HUES48 (cell line): Measurements from ENCODE around the gene CALML5.

ENCODE experiments used
- H3K27ac ChIP-seq: one replicate; pipeline ENCODE4 v1.7.0; 2013; ENCODE audit warnings: low read depth, low read length, inconsistent platforms
- H3K27me3 ChIP-seq: 2 replicates; pipeline ENCODE4 v1.6.1; 2013; ENCODE audit warnings: mild to moderate bottlenecking, low read length; ENCODE audit not compliant: control insufficient read depth, insufficient read depth
- H3K36me3 ChIP-seq: 2 replicates; pipeline ENCODE4 v1.6.1; 2013; ENCODE audit warnings: low read length; ENCODE audit not compliant: control insufficient read depth, insufficient read depth
- H3K4me1 ChIP-seq: 2 replicates; pipeline ENCODE4 v1.6.1; 2013; ENCODE audit warnings: mild to moderate bottlenecking, low read length; ENCODE audit not compliant: control insufficient read depth, insufficient read depth
- H3K4me3 ChIP-seq: 2 replicates; pipeline ENCODE4 v1.5.1; 2013; ENCODE audit warnings: mild to moderate bottlenecking, low read depth, low read length
- H3K9ac ChIP-seq: 2 replicates; pipeline ENCODE4 v1.6.1; 2013; ENCODE audit warnings: mild to moderate bottlenecking, low read depth, low read length, moderate library complexity
- H3K9me3 ChIP-seq: 2 replicates; pipeline ENCODE4 v1.6.1; 2013; ENCODE audit warnings: low read length; ENCODE audit not compliant: control insufficient read depth, insufficient read depth

CALML5 gene, protein sequence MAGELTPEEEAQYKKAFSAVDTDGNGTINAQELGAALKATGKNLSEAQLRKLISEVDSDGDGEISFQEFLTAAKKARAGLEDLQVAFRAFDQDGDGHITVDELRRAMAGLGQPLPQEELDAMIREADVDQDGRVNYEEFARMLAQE

DNA sequence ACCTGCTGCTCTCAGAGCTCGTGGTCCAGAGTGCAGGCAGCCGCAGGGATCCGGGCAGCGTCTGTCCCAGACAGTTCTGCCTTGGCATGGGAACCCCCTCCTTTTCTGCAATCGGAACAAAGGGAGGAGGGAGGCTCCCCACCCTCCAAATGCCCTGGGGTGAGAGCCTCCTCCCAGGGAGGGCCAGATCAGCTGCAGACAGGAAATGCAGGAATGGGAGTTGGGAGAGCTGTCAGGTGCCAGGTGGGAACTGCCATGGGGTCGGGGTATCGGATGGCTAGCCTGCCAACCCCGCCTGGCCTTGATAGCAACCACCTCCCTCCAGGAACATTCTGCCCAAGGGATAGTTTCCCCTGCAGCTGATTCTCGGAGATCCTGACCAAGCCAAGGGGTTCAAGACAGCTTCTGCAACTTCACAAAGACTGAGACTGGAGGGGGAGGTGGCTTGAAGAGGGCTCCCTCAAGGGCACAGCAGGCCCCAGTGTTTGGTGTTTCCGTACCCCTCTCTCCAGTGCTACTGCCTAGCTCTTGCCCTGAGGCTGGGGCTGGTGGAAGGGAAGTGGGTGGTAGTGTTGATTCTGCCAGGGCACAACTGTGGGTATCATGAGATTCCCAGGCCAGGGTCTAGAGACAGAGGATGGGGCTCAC lies at the start of gene CALML5:
TSS of gene CALML5 (minus strand) at position 78 of the 648 bp plus-strand sequence. CDS start 132 bp downstream, outside the sequence.
- Histone ChIP-seq H3K36me3 (no peaks in the 10 kb centered on the region), H3K4me3 (no peak within 1 kb of the TSS), H3K4me1 (no peaks in the 10 kb centered on the region), H3K9me3 (no peaks in the 10 kb centered on the region), H3K27me3 (no peaks in the 10 kb centered on the region), H3K9ac (no peak within 1 kb of the TSS), H3K27ac (no peak within 1 kb of the TSS)

DNA sequence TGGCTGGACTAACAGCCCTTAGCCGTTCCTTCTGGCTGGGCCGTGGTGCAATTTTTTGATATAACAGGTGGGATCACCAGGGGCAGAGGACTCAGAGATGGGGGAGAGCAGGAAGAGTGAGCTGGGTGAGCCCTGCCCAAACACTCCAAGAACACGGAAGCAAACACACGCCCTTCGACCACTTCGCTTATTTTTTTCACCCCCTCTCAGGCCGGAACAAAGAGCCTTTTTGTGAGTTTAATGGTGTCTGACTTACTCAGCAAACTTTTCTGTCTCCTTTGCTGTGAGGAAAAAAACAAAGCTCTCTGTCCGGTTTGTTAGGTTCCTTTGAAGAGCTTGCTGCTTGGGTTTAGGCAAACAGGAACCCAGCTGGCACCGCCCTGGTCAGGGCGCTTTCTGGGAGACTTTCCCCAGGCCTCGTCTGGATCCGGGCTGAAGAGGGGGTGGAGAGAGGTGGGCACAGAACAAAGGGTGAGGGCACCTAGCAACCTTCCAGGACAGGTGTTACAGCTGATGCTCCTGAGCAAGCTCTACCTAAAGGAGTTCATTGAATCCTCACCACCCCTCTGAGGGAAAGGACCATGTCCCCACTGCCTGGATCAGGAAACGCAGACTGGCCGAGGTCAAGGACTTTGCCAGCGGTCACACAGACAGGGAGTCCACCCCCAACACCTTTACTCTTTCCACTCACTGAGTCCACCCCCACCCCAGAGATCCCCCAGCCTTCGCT lies 48.7 kb upstream of the CALML5 start:
- Histone ChIP-seq H3K4me3 (no peak overlapping the region), H3K9ac (no peak overlapping the region)

DNA sequence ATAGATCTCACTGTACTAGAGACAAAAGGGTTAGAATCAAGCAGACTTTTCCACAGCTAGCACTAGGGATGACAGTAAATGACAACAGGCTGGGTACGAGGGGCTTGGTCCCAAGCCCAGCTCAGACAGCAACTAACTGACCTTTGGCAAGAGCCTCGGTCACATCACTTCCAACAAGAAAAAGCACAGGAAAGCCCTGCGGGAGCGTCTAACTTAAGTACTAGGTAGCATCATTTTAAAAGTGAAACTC lies 48.2 kb upstream of the CALML5 start:
- Histone ChIP-seq H3K27ac (no peak overlapping the region), H3K4me1 (no peaks in the 10 kb centered on the region)

More for the DNA sequence above, 48.7 kb upstream of the CALML5 start:
- Histone ChIP-seq H3K4me1 (no peaks in the 10 kb centered on the region), H3K27me3 (no peaks in the 10 kb centered on the region), H3K36me3 (no peaks in the 10 kb centered on the region), H3K9me3 (peaks cover 4% of the 10 kb centered on the region; the same call in 1 of the 2 replicates), H3K27ac (no peak overlapping the region)

DNA sequence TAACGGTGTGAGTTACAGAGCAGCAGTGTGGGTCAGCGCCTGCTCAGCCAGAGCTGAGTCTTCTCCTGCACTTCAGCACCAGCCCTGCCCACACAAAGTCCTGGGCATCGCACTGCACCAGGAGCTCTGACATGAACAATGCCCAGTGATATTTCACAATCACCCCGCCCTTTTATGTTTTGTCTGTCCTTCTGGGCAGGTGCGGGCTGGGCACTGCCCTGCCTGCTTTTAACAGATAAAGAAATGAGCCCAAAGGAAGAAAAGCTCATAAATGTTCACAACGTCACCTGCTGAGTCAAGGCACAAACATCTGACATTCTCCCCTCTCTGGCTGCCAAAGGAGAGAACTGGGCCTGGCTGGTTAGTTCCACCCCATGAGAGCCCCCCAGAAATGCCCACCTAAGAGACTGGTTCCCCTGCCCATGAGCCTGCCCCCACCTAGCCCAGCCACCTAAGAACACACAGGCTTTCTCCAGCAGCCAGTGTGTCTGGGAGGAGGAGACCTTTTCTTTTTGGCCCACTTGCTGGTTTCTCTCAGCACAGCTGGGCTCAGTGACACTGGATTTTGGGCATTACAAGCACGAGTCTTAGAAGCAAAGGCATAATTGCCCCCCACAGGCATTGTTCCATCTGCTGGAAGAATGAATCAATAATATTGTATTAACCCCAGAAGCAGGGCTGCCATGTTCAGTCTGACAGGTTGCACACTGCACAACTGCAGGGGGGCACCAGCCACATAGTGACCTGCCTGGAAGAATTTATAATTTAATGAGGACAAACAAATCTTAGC lies 47.7 kb upstream of the CALML5 start:
- Histone ChIP-seq H3K27ac (no peak overlapping the region), H3K9me3 (peaks cover 7% of the 10 kb centered on the region), H3K4me1 (no peaks in the 10 kb centered on the region), H3K4me3 (no peak overlapping the region), H3K27me3 (no peaks in the 10 kb centered on the region), H3K36me3 (no peaks in the 10 kb centered on the region), H3K9ac (no peak overlapping the region)

More for the DNA sequence above, 48.2 kb upstream of the CALML5 start:
- no peaks in the 10 kb centered on the region for H3K36me3 ChIP-seq
- H3K9ac ChIP-seq: no peak overlapping the region
- H3K27me3 ChIP-seq: no peaks in the 10 kb centered on the region
- H3K9me3 ChIP-seq: peaks cover 4% of the 10 kb centered on the region; the same call in 1 of the 2 replicates
- H3K4me3 ChIP-seq: no peak overlapping the region

DNA sequence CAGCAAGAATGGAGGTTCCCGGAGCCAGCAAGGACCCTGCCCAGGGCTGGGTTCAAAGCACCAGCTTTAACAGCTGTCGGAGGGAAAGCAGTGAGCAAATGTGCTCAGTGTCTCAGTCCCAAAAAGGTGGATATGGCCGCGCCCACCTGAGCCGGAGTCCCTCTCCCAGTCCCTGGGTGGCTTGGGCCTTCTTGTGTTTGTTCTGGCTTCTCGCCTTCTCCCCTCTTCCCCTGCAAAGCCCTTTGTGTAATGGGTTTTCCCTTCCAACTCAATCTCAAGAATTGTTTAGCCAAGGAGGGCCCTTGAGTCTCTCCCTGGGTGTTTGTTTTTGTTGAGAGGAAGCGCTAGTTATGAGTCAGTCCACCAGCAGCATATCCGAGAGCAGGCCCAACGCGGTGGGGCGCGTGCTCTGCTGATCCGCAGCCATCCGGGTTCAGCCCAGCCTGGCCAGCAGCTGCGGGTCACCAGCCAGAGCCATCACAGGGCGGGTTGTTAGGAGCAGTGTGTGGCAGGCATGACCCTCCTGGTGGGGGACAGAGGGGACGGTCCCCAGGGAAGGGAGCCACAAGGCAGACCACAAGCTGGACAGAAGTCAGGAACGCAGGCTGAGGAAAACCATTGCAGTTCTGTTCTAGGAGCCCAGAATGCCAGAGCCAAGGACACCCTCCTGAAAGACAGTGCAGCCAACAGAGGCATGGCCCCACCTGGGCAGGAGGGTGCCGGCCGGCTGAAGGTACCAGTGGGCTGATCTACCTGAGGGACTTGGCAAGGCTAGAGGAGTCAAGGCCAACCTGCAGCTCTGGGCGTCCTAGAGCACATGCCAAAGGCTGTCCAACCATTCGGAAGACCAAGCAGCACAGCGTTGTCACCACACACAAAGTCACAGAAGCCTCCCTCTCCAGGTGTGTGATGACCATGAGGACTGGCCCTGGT lies 46.7 kb upstream of the CALML5 start:
- Histone ChIP-seq H3K4me3 (no peak overlapping the region), H3K4me1 (no peaks in the 10 kb centered on the region), H3K36me3 (no peaks in the 10 kb centered on the region), H3K9me3 (peaks cover 9% of the 10 kb centered on the region), H3K27me3 (no peaks in the 10 kb centered on the region), H3K9ac (no peak overlapping the region), H3K27ac (no peak overlapping the region)

DNA sequence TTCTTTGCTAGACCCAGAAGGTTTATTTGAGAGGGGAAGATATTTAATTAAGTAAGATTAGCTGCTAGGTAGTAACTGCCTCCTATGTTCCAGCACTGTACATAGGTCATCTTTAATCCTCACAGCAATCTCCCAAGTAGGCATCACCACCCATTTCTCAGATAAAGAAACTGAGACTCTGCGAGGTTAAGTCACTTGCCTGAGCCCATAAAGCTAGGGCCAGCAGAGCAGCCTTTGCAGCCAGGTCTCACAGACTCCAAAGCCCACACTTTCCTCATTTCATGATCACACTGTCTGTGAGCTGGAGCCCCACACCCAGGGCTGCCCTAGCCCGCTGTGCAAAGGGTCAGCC lies 46.0 kb upstream of the CALML5 start:
- Histone ChIP-seq H3K36me3 (no peaks in the 10 kb centered on the region), H3K27me3 (no peaks in the 10 kb centered on the region), H3K27ac (no peak overlapping the region), H3K4me1 (no peaks in the 10 kb centered on the region), H3K9me3 (peaks cover 9% of the 10 kb centered on the region), H3K4me3 (no peak overlapping the region), H3K9ac (no peak overlapping the region)

DNA sequence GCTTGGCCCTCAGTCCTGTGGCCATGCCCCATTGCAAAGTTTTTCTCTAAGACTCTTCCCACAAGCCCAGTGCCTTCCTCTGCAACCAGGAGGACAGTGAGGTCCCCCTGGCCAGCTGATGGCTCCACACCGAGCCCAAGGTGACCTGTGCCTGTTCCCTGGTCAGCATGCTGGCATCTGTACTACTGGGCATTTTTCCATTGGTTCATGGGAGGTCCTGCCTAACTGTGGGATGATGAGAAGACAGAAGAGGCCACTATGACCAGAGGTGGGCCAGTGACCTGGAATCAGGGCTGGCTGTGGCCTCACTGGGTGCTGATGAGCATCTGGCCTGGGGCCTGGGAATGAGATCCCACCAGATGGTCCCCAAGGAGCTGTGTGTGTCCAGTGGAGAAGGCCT lies 45.6 kb upstream of the CALML5 start:
- Histone ChIP-seq H3K4me3 (no peak overlapping the region), H3K4me1 (no peaks in the 10 kb centered on the region), H3K9me3 (peaks cover 9% of the 10 kb centered on the region), H3K36me3 (no peaks in the 10 kb centered on the region), H3K9ac (no peak overlapping the region), H3K27me3 (no peaks in the 10 kb centered on the region), H3K27ac (no peak overlapping the region)

DNA sequence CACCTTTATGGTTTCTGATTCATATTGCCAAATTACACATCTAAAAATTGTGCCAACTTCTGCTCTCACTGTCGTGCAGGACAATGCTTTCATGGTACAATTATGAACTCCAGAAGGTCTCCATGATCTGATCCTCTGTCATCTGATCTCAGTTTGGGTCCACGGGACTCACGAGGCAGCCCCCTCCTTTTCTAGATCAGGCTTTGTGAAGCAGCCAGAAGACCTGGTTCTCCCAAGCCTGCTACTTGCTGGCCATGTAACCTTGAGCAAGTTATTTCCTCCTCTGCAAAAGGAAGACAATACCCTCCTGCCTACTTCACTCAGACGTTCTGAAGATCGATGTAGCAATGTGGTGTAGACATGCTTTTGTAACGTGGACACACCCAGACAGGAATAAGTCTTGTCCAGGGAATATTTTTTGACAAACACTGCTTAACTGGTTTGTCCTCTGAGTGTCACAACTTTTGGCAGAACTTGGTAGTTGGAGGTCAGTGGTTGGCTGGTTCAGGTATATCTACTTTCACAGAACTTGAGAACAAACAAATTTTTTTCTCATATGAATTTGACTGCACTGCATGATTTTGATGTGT lies 44.9 kb upstream of the CALML5 start:
- H3K27ac ChIP-seq: no peak overlapping the region
- H3K9ac ChIP-seq: no peak overlapping the region
- no peaks in the 10 kb centered on the region for H3K4me1 ChIP-seq
- H3K27me3 ChIP-seq: no peaks in the 10 kb centered on the region
- H3K9me3 ChIP-seq: peaks cover 9% of the 10 kb centered on the region
- no peaks in the 10 kb centered on the region for H3K36me3 ChIP-seq
- no peak overlapping the region for H3K4me3 ChIP-seq

DNA sequence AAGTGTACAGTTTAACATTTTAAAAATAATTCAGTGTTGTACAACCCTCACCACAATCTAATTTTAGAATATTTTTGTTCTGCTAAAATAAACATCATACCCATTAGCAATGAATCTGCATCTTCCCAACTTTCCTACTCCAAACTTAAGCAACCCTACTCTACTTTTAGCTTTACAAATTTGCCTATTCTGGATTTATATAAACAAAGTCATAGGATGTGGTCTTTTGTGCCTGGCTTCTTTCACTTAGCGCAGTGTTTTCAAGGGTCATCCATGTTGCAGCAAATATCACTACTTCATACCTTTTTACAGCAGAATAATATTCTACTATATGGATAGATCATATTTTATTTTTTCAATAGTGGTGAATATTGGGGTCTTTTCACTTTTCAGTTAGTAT lies 44.3 kb upstream of the CALML5 start:
- Histone ChIP-seq H3K36me3 (no peaks in the 10 kb centered on the region), H3K4me1 (no peaks in the 10 kb centered on the region), H3K27ac (no peak overlapping the region), H3K9ac (no peak overlapping the region), H3K4me3 (no peak overlapping the region), H3K27me3 (no peaks in the 10 kb centered on the region), H3K9me3 (peaks cover 9% of the 10 kb centered on the region)

DNA sequence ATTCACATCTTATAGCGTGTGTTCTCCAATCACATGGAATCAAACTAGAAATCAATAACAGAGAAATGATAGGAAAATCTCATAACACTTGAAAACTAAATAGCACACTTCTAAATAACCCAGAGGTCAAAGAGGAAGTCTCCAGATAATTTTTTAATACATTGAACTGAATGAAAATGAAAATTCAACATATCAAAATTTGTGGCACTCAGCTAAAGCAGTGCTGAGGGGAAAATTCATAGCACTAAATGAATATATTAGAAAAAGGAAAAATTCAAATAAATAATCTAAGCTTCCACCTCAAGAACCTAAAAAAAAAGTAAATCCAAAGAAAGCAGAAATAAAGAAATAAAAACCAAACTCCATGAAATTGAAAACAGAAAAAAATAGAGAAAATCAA lies 42.7 kb upstream of the CALML5 start:
- Histone ChIP-seq H3K4me1 (no peaks in the 10 kb centered on the region), H3K36me3 (no peaks in the 10 kb centered on the region), H3K9me3 (peaks cover 9% of the 10 kb centered on the region), H3K27me3 (no peaks in the 10 kb centered on the region), H3K27ac (no peak overlapping the region), H3K9ac (no peak overlapping the region), H3K4me3 (no peak overlapping the region)
